ENCODE results near the gene NDUFA7. TPM values are rescaled to one million over a fixed set of nuclear protein-coding genes. Genes with fewer than 3 reads are reported as not detected.

The NDUFA7 gene
- polyA plus RNA-seq, 3 donors, result 49.9 to 153 (median 133) TPM

GRCh38 chr19:8334458-8335342 is 13.5 kb upstream of the NDUFA7 start:
- Histone ChIP-seq H3K27ac (ENCODE audit: low read depth in 1 of 2, low read length in 2 of 2) (no peak overlapping the region), H4K20me1 (ENCODE audit: insufficient read depth, low read length) (no peaks in the 10 kb centered on the region), H3K9ac (ENCODE audit: insufficient read depth, low read length, poor library complexity, severe bottlenecking) (no peak overlapping the region), H3K4me3 (replicated peaks in 1 of 3; ENCODE audit: low read depth in 2 of 3, low read length in 3 of 3) (no peak overlapping the region), H2AFZ (ENCODE audit: insufficient read depth, low read depth, low read length, poor library complexity, severe bottlenecking) (no peak overlapping the region), H3K27me3 (ENCODE audit: control insufficient read depth in 2 of 2, insufficient read depth in 2 of 2, low read length in 2 of 2) (peaks cover 23 to 47% of the 10 kb centered on the region in 2 donors), H3K9me3 (replicated peaks in 1 of 2; ENCODE audit: control insufficient read depth in 1 of 2, insufficient read depth in 1 of 2, low read length in 2 of 2) (peaks cover 0 to 9% of the 10 kb centered on the region in 2 donors), H3K36me3 (replicated peaks in 1 of 2; ENCODE audit: control insufficient read depth in 1 of 2, insufficient read depth in 2 of 2, low read length in 2 of 2) (no peaks in the 10 kb centered on the region), H3K79me2 (ENCODE audit: insufficient read depth, low read length) (no peaks in the 10 kb centered on the region), H3K4me1 (ENCODE audit: control insufficient read depth in 1 of 2, insufficient read depth in 2 of 2, low read length in 2 of 2) (peaks cover 0 to 12% of the 10 kb centered on the region in 2 donors), H3K4me2 (replicated peaks; ENCODE audit: extremely low read depth, low read length, poor library complexity, severe bottlenecking) (peak overlapping the region; percentile 36)
- no peaks in the 10 kb centered on the region for H3K36me3 Mint-ChIP-seq
- 7% methylated on average over 117 of the region's 117 CpGs for WGBS (ENCODE audit: insufficient coverage)
- no peak for DNase-seq
- H3K27ac Mint-ChIP-seq, result no peak overlapping the region
- H3K4me1 Mint-ChIP-seq, result peaks cover 4% of the 10 kb centered on the region
- H3K9me3 Mint-ChIP-seq, result peaks cover 0 to 10% (median 2%) of the 10 kb centered on the region in 7 donors
- intact Hi-C loops (cut with micrococcal nuclease), result no loop called here
- peak overlapping the region in 1 of 2 donors; percentile 73 for H3K4me3 Mint-ChIP-seq
- peaks cover 63 to 78% (median 77%) of the 10 kb centered on the region in 3 donors for H3K27me3 Mint-ChIP-seq (ENCODE audit: low read depth in 3 of 3)
- no peak for TF ChIP-seq CTCF (IDR thresholded peaks at IDR 0.05)

- Histone ChIP-seq H3K9me3 (replicated peaks in 1 of 2; ENCODE audit: control insufficient read depth in 1 of 2, insufficient read depth in 1 of 2, low read length in 2 of 2) (peaks cover 0 to 9% of the 10 kb centered on the region in 2 donors), H3K4me2 (replicated peaks; ENCODE audit: extremely low read depth, low read length, poor library complexity, severe bottlenecking) (no peak overlapping the region), H3K36me3 (replicated peaks in 1 of 2; ENCODE audit: control insufficient read depth in 1 of 2, insufficient read depth in 2 of 2, low read length in 2 of 2) (no peaks in the 10 kb centered on the region), H4K20me1 (ENCODE audit: insufficient read depth, low read length) (no peaks in the 10 kb centered on the region), H2AFZ (ENCODE audit: insufficient read depth, low read depth, low read length, poor library complexity, severe bottlenecking) (no peak overlapping the region), H3K27me3 (ENCODE audit: control insufficient read depth in 2 of 2, insufficient read depth in 2 of 2, low read length in 2 of 2) (peaks cover 21 to 39% of the 10 kb centered on the region in 2 donors), H3K4me3 (replicated peaks in 1 of 3; ENCODE audit: low read depth in 2 of 3, low read length in 3 of 3) (no peak overlapping the region), H3K79me2 (ENCODE audit: insufficient read depth, low read length) (no peaks in the 10 kb centered on the region), H3K9ac (ENCODE audit: insufficient read depth, low read length, poor library complexity, severe bottlenecking) (no peak overlapping the region), H3K27ac (ENCODE audit: low read depth in 1 of 2, low read length in 2 of 2) (no peak overlapping the region), H3K4me1 (ENCODE audit: control insufficient read depth in 1 of 2, insufficient read depth in 2 of 2, low read length in 2 of 2) (peaks cover 0 to 12% of the 10 kb centered on the region in 2 donors)
- H3K27ac Mint-ChIP-seq, result no peak overlapping the region
- H3K36me3 Mint-ChIP-seq, result no peaks in the 10 kb centered on the region
- intact Hi-C loops (cut with micrococcal nuclease), result no loop called here
- no peak for TF ChIP-seq CTCF (IDR thresholded peaks at IDR 0.05)
- peaks cover 0 to 10% (median 2%) of the 10 kb centered on the region in 7 donors for H3K9me3 Mint-ChIP-seq
- DNase-seq, result no peak
- 24% methylated on average over 48 of the region's 48 CpGs for WGBS (ENCODE audit: insufficient coverage)
- peaks cover 56 to 75% (median 70%) of the 10 kb centered on the region in 3 donors for H3K27me3 Mint-ChIP-seq (ENCODE audit: low read depth in 3 of 3)
- H3K4me3 Mint-ChIP-seq, result peak overlapping the region in 1 of 2 donors; percentile 73
- H3K4me1 Mint-ChIP-seq, result peaks cover 4% of the 10 kb centered on the region
These were observed 12.7 kb upstream of the NDUFA7 start for GRCh38 chr19:8333767-8334457.

Measured in CD14-positive monocyte (primary cell).